ENCODE data around the gene NEMP1. TPM values are rescaled to one million over a fixed set of nuclear protein-coding genes. Genes with fewer than 3 reads are reported as not detected.

The NEMP1 gene
- total RNA-seq, 1 donor, result 6.5 TPM

- H3K4me3 ChIP-seq (ENCODE audit: insufficient read depth, low read length), result no peak overlapping the region
- H3K27ac ChIP-seq (ENCODE audit: low read depth, low read length), result peak overlapping the region; percentile 64
- TF ChIP-seq, protein P1, sequence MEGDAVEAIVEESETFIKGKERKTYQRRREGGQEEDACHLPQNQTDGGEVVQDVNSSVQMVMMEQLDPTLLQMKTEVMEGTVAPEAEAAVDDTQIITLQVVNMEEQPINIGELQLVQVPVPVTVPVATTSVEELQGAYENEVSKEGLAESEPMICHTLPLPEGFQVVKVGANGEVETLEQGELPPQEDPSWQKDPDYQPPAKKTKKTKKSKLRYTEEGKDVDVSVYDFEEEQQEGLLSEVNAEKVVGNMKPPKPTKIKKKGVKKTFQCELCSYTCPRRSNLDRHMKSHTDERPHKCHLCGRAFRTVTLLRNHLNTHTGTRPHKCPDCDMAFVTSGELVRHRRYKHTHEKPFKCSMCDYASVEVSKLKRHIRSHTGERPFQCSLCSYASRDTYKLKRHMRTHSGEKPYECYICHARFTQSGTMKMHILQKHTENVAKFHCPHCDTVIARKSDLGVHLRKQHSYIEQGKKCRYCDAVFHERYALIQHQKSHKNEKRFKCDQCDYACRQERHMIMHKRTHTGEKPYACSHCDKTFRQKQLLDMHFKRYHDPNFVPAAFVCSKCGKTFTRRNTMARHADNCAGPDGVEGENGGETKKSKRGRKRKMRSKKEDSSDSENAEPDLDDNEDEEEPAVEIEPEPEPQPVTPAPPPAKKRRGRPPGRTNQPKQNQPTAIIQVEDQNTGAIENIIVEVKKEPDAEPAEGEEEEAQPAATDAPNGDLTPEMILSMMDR (IDR thresholded peaks at IDR 0.05; ENCODE audit: extremely low read depth, low read depth, low read length), result no peak
- peaks cover 47% of the 10 kb centered on the region for H4K20me1 ChIP-seq (ENCODE audit: insufficient read depth, low read length)
- H3K4me2 ChIP-seq (ENCODE audit: insufficient read depth, low read length), result peak overlapping the region; percentile 33
- peaks cover 41% of the 10 kb centered on the region for H3K79me2 ChIP-seq (ENCODE audit: insufficient read depth, low read length)
- no peaks in the 10 kb centered on the region for H3K9me3 ChIP-seq (ENCODE audit: low read depth, low read length)
- H3K27me3 ChIP-seq (ENCODE audit: insufficient read depth, low read length), result no peaks in the 10 kb centered on the region
- peaks cover 77% of the 10 kb centered on the region for H3K36me3 ChIP-seq (ENCODE audit: insufficient read depth, low read length)
- peak; percentile 67 for DNase-seq (ENCODE audit: insufficient read length, low spot score, missing footprints)
- H3K4me1 ChIP-seq (ENCODE audit: insufficient read depth, low read length), result peaks cover 60% of the 10 kb centered on the region
- H2AFZ ChIP-seq (ENCODE audit: low read length), result no peak overlapping the region
Measured at GRCh38 chr12:57094208-57095160, 15.9 kb upstream of the NEMP1 start.

GRCh38 chr12:57093415-57094207, 15.0 kb upstream of the NEMP1 start:
- peak overlapping the region; percentile 56 for H3K4me2 ChIP-seq (ENCODE audit: insufficient read depth, low read length)
- TF ChIP-seq, protein P1 (IDR thresholded peaks at IDR 0.05; ENCODE audit: extremely low read depth, low read depth, low read length), result peak; percentile 50
- peak overlapping the region; percentile 49 for H3K4me3 ChIP-seq (ENCODE audit: insufficient read depth, low read length)
- H3K9me3 ChIP-seq (ENCODE audit: low read depth, low read length), result no peaks in the 10 kb centered on the region
- no peak overlapping the region for H2AFZ ChIP-seq (ENCODE audit: low read length)
- DNase-seq (ENCODE audit: insufficient read length, low spot score, missing footprints), result peak; percentile 99
- H3K27me3 ChIP-seq (ENCODE audit: insufficient read depth, low read length), result no peaks in the 10 kb centered on the region
- peaks cover 56% of the 10 kb centered on the region for H3K4me1 ChIP-seq (ENCODE audit: insufficient read depth, low read length)
- peaks cover 48% of the 10 kb centered on the region for H4K20me1 ChIP-seq (ENCODE audit: insufficient read depth, low read length)
- H3K79me2 ChIP-seq (ENCODE audit: insufficient read depth, low read length), result peaks cover 42% of the 10 kb centered on the region
- peaks cover 68% of the 10 kb centered on the region for H3K36me3 ChIP-seq (ENCODE audit: insufficient read depth, low read length)
- peak overlapping the region; percentile 65 for H3K27ac ChIP-seq (ENCODE audit: low read depth, low read length)

DNA sequence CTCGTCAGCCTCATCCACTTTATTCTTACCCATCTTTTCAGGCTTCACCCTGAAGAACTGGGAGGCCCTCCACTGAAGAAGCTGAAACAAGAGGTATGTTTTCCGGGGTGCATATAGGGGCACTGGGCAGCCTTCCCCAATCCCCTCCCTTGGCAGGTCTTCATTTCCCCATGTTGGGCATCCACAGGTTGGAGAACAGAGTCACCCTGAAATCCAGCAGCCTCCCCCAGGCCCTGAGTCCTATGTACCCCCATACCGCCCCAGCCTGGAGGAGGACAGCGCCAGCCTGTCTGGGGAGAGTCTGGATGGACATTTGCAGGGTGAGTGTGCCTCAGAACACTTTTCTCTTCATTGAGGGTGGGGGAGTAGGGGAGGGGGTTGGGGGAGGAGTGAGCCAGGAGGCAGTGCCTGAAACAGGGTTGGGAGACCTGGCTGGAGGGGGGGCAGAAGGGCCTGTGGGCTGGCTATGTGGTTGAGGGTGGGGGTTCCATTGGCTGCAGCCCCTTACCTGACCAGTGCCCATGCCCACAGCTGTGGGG, 14.4 kb upstream of the NEMP1 start:
- peak overlapping the region; percentile 65 for H3K27ac ChIP-seq (ENCODE audit: low read depth, low read length)
- peaks cover 64% of the 10 kb centered on the region for H3K36me3 ChIP-seq (ENCODE audit: insufficient read depth, low read length)
- H3K4me2 ChIP-seq (ENCODE audit: insufficient read depth, low read length), result peak overlapping the region; percentile 99
- peaks cover 55% of the 10 kb centered on the region for H3K4me1 ChIP-seq (ENCODE audit: insufficient read depth, low read length)
- peaks cover 42% of the 10 kb centered on the region for H3K79me2 ChIP-seq (ENCODE audit: insufficient read depth, low read length)
- TF ChIP-seq, protein P1 (IDR thresholded peaks at IDR 0.05; ENCODE audit: extremely low read depth, low read depth, low read length), result no peak
- peak; percentile 39 for DNase-seq (ENCODE audit: insufficient read length, low spot score, missing footprints)
- peaks cover 48% of the 10 kb centered on the region for H4K20me1 ChIP-seq (ENCODE audit: insufficient read depth, low read length)
- no peaks in the 10 kb centered on the region for H3K27me3 ChIP-seq (ENCODE audit: insufficient read depth, low read length)
- H3K4me3 ChIP-seq (ENCODE audit: insufficient read depth, low read length), result no peak overlapping the region
- H3K9me3 ChIP-seq (ENCODE audit: low read depth, low read length), result no peaks in the 10 kb centered on the region
- no peak overlapping the region for H2AFZ ChIP-seq (ENCODE audit: low read length)
